IMR-90 (cell line): ENCODE results near the gene RGS3. TPM values are rescaled to one million over a fixed set of nuclear protein-coding genes. Genes with fewer than 3 reads are reported as not detected.

Source experiments
- ATAC-seq: fragments of 200-7000 bp; cut with Tn5 transposase; 2 replicates; pipeline ENCODE4 v1.9.1; 2020; ENCODE audit warnings: low read depth, mild to moderate bottlenecking, moderate library complexity
- BruUV-seq: library from RNA; stranded (reverse); fragments of 400-500 nt; replicated peaks from 2 replicates; lab custom pipeline; 2021; lab: Mats Ljungman, UMichigan
- CTCF ChIA-PET: fragments of 300-600 bp; formaldehyde crosslinking; extraction: SDS; loops from one replicate; lab custom pipeline; 2021; ENCODE audit warnings: antibody characterized with exemption; lab: Yijun Ruan, JAX
- POLR2A ChIA-PET: fragments of 300-600 bp; sonication (Branson Sonifier 250); formaldehyde crosslinking; loops from one replicate; lab custom pipeline; 2022; ENCODE audit warnings: antibody characterized with exemption; ENCODE audit not compliant: unreplicated experiment; lab: Charles Lee
- DNase-seq: peaks from one replicate; pipeline ENCODE4 v3.0.0; 2013
- H2AFZ ChIP-seq: replicated peaks from 2 replicates; pipeline ENCODE3; 2013; ENCODE audit warnings: low read length, mild to moderate bottlenecking; ENCODE audit not compliant: poor library complexity
- H2AK5ac ChIP-seq: 2 replicates; pipeline ENCODE4 v1.6.1; 2013; ENCODE audit warnings: low read depth, low read length, inconsistent platforms
- H2AK9ac ChIP-seq: replicated peaks from 2 replicates; pipeline ENCODE3; 2013; ENCODE audit warnings: mild to moderate bottlenecking, low read depth, low read length, moderate library complexity; ENCODE audit not compliant: poor library complexity
- H2BK120ac ChIP-seq: 2 replicates; pipeline ENCODE4 v1.6.1; 2013; ENCODE audit warnings: low read depth, low read length, inconsistent platforms
- H2BK15ac ChIP-seq: 3 replicates; pipeline ENCODE4 v1.6.1; 2013; ENCODE audit warnings: low read depth, low read length, inconsistent platforms
- H2BK20ac ChIP-seq: 2 replicates; pipeline ENCODE4 v1.6.1; 2013; ENCODE audit warnings: low read depth, mild to moderate bottlenecking, inconsistent platforms, low read length, moderate library complexity
- H2BK5ac ChIP-seq: 2 replicates; pipeline ENCODE4 v1.6.1; 2013; ENCODE audit warnings: mild to moderate bottlenecking, low read depth, low read length, inconsistent platforms; ENCODE audit not compliant: poor library complexity, severe bottlenecking
- H3K14ac ChIP-seq: replicated peaks from 2 replicates; pipeline ENCODE4 v1.6.1; 2013; ENCODE audit warnings: low read depth, low read length, inconsistent platforms
- H3K18ac ChIP-seq: 2 replicates; pipeline ENCODE4 v1.6.1; 2013; ENCODE audit warnings: low read depth, low read length, control low read depth
- H3K23ac ChIP-seq: 2 replicates; pipeline ENCODE4 v1.6.1; 2013; ENCODE audit warnings: low read depth, low read length, inconsistent platforms
- H3K27ac ChIP-seq: 2 replicates; pipeline ENCODE4 v1.5.1; 2013; ENCODE audit warnings: mild to moderate bottlenecking, control low read depth, low read length; ENCODE audit not compliant: insufficient read depth
- H3K27me3 ChIP-seq: 2 replicates; pipeline ENCODE4 v1.6.1; 2013; ENCODE audit warnings: low read length; ENCODE audit not compliant: control insufficient read depth, insufficient read depth
- H3K36me3 ChIP-seq: 2 replicates; pipeline ENCODE4 v1.6.1; 2013; ENCODE audit warnings: low read length, mixed read lengths; ENCODE audit not compliant: control insufficient read depth, insufficient read depth
- H3K4ac ChIP-seq: 2 replicates; pipeline ENCODE4 v1.6.1; 2013; ENCODE audit warnings: low read depth, low read length, inconsistent platforms
- H3K4me1 ChIP-seq: 2 replicates; pipeline ENCODE4 v1.6.1; 2013; ENCODE audit warnings: low read length, mixed read lengths; ENCODE audit not compliant: control insufficient read depth, insufficient read depth
- H3K4me2 ChIP-seq: 2 replicates; pipeline ENCODE4 v1.6.1; 2013; ENCODE audit warnings: low read depth, mild to moderate bottlenecking, control low read depth, low read length, moderate library complexity
- H3K4me3 ChIP-seq: 2 replicates; pipeline ENCODE4 v1.5.1; 2013; ENCODE audit warnings: low read depth, mild to moderate bottlenecking, control low read depth, low read length, moderate library complexity; ENCODE audit not compliant: insufficient read depth
- H3K56ac ChIP-seq: 2 replicates; pipeline ENCODE4 v1.6.1; 2013; ENCODE audit warnings: low read length, inconsistent platforms; ENCODE audit not compliant: insufficient read depth; ENCODE audit errors: extremely low read depth
- H3K79me1 ChIP-seq, 2 experiments: 2 replicates each; pipeline ENCODE4 v1.6.1; 2013; ENCODE audit warnings: low read length in 2 of 2, inconsistent platforms in 1 of 2, low read depth in 1 of 2
- H3K9ac ChIP-seq: 2 replicates; pipeline ENCODE4 v1.6.1; 2013; ENCODE audit warnings: low read depth, low read length, control low read depth
- H3K9me1 ChIP-seq: 2 replicates; pipeline ENCODE4 v1.6.1; 2013; ENCODE audit warnings: low read length, inconsistent platforms; ENCODE audit not compliant: insufficient read depth
- H3K9me3 ChIP-seq: 2 replicates; pipeline ENCODE4 v1.6.1; 2013; ENCODE audit warnings: low read length; ENCODE audit not compliant: control insufficient read depth, insufficient read depth
- H4K20me1 ChIP-seq: 2 replicates; pipeline ENCODE4 v1.6.1; 2013; ENCODE audit warnings: low read length, inconsistent platforms; ENCODE audit not compliant: insufficient read depth
- H4K5ac ChIP-seq: 2 replicates; pipeline ENCODE4 v1.6.1; 2013; ENCODE audit warnings: mild to moderate bottlenecking, low read depth, low read length, control low read depth
- H4K8ac ChIP-seq, 2 experiments: 2 replicates each; pipeline ENCODE4 v1.6.1; 2013; ENCODE audit warnings: low read depth in 2 of 2, low read length in 2 of 2, control low read depth in 1 of 2, inconsistent platforms in 1 of 2
- H4K91ac ChIP-seq: 2 replicates; pipeline ENCODE4 v1.6.1; 2013; ENCODE audit warnings: low read depth, low read length, inconsistent platforms; ENCODE audit not compliant: insufficient read depth
- BHLHE40 ChIP-seq: fragments of 150-350 bp; IDR thresholded peaks from 2 replicates; pipeline ENCODE4 v1.6.1; 2016; ENCODE audit warnings: mild to moderate bottlenecking, low read depth, low read length
- CEBPB ChIP-seq: IDR thresholded peaks from 2 replicates; pipeline ENCODE4 v1.6.1; 2012; ENCODE audit warnings: low read depth, low read length, improper control_type of control experiment
- CHD1 ChIP-seq: IDR thresholded peaks from 2 replicates; pipeline ENCODE4 v1.6.1; 2012; ENCODE audit warnings: low read depth, low read length, improper control_type of control experiment
- CTCF ChIP-seq: conservative IDR thresholded peaks from 2 replicates; pipeline ENCODE4 v1.5.1; 2012; ENCODE audit warnings: mild to moderate bottlenecking, low read depth, low read length, improper control_type of control experiment
- FOS ChIP-seq: fragments of 150-350 bp; IDR thresholded peaks from 2 replicates; pipeline ENCODE4 v1.6.1; 2016; ENCODE audit warnings: low read depth, low read length
- MAFK ChIP-seq: IDR thresholded peaks from 2 replicates; pipeline ENCODE4 v1.6.1; 2012; ENCODE audit warnings: low read depth, low read length, improper control_type of control experiment
- MAZ ChIP-seq: IDR thresholded peaks from 2 replicates; pipeline ENCODE4 v1.6.1; 2012; ENCODE audit warnings: low read depth, mild to moderate bottlenecking, low read length, improper control_type of control experiment, moderate library complexity, borderline replicate concordance
- MXI1 ChIP-seq: IDR thresholded peaks from 2 replicates; pipeline ENCODE4 v1.6.1; 2012; ENCODE audit warnings: low read depth, mild to moderate bottlenecking, low read length, moderate library complexity, borderline replicate concordance
- NFE2L2 ChIP-seq: fragments of 150-350 bp; IDR thresholded peaks from 2 replicates; pipeline ENCODE4 v1.6.1; 2016; ENCODE audit warnings: low read depth, mild to moderate bottlenecking, low read length
- POLR2A ChIP-seq: IDR thresholded peaks from 2 replicates; pipeline ENCODE4 v1.6.1; 2012; ENCODE audit warnings: mild to moderate bottlenecking, low read depth, low read length
- RAD21 ChIP-seq: IDR thresholded peaks from 2 replicates; pipeline ENCODE4 v1.6.1; 2012; ENCODE audit warnings: low read length, improper control_type of control experiment
- RCOR1 ChIP-seq: IDR thresholded peaks from 2 replicates; pipeline ENCODE4 v1.6.1; 2012; ENCODE audit warnings: mild to moderate bottlenecking, low read length, improper control_type of control experiment; ENCODE audit not compliant: insufficient replicate concordance
- RFX5 ChIP-seq: IDR thresholded peaks from 2 replicates; pipeline ENCODE4 v1.8.0; 2012; ENCODE audit warnings: low read depth, mild to moderate bottlenecking, low read length, moderate library complexity
- SMC3 ChIP-seq: fragments of 150-350 bp; IDR thresholded peaks from 2 replicates; pipeline ENCODE4 v1.6.1; 2016; ENCODE audit warnings: low read depth, mild to moderate bottlenecking, antibody characterized with exemption, low read length, moderate library complexity
- USF2 ChIP-seq: fragments of 150-350 bp; IDR thresholded peaks from 2 replicates; pipeline ENCODE4 v1.6.1; 2017; ENCODE audit warnings: mild to moderate bottlenecking, antibody characterized with exemption, low read length, low read depth
- WGBS, 2 experiments: methylation state at CpG; one replicate each; pipeline versions ENCODE4 v1.1.5 to v1.1.7; 2013; ENCODE audit warnings: missing lambda C conversion rate in 2 of 2; ENCODE audit not compliant: insufficient read length in 1 of 2; ENCODE audit errors: extremely low coverage in 2 of 2; 5-methylcytosine and 5-hydroxymethylcytosine counted together
- dilution Hi-C: fragments of 300-500 bp; cut with HindIII; formaldehyde crosslinking; loops from one replicate; pipeline ENCODE4 v1.14.3; 2018; ENCODE audit warnings: low sequenced_read_pairs; ENCODE audit not compliant: unreplicated experiment
- in situ Hi-C: fragments of 300-500 bp; cut with MboI; formaldehyde crosslinking; loops from 3 replicates; pipeline ENCODE4 v1.14.3; 2019; ENCODE audit warnings: low sequenced_read_pairs, inconsistent platforms, mixed read lengths
- intact Hi-C: fragments of 100-400 bp; cut with micrococcal nuclease; formaldehyde crosslinking; loops from 2 replicates; pipeline ENCODE4 v1.10.0; 2022
- polyA plus RNA-seq, 3 experiments: library from polyadenylated mRNA; depleted of rRNA; stranded (reverse); fragments of >200 nt; gene quantifications; 2 replicates each; pipeline ENCODE4 v1.2.3, GENCODE V29; 2012; ENCODE audit warnings: low replicate concordance in 1 of 3
- total RNA-seq: library from RNA; depleted of rRNA; stranded (reverse); fragments of >200 nt; gene quantifications from 2 replicates; pipeline ENCODE4 v1.2.3, GENCODE V29; 2012
- TF ChIP-seq, protein P1 (sequence below): fragments of 150-350 bp; IDR thresholded peaks from 2 replicates; pipeline ENCODE4 v1.6.1; 2016; ENCODE audit warnings: low read depth, mild to moderate bottlenecking, low read length, moderate library complexity, borderline replicate concordance

Gene RGS3
- total and polyA plus RNA-seq, 2 of the 4 experiments (the other 2 are of a cell fraction) = 51.8 to 65.6 TPM

GRCh38 chr9:113444736-113445135 is 18.8 kb upstream of the RGS3 start:
- no peak overlapping the region for H3K4me2 ChIP-seq
- TF ChIP-seq, protein P1, sequence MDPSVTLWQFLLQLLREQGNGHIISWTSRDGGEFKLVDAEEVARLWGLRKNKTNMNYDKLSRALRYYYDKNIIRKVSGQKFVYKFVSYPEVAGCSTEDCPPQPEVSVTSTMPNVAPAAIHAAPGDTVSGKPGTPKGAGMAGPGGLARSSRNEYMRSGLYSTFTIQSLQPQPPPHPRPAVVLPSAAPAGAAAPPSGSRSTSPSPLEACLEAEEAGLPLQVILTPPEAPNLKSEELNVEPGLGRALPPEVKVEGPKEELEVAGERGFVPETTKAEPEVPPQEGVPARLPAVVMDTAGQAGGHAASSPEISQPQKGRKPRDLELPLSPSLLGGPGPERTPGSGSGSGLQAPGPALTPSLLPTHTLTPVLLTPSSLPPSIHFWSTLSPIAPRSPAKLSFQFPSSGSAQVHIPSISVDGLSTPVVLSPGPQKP = no peak
- TF ChIP-seq RCOR1 = no peak
- no peak for TF ChIP-seq BHLHE40
- no peak for TF ChIP-seq MAFK
- no peak for TF ChIP-seq RFX5
- no peak for TF ChIP-seq FOS
- no peak for TF ChIP-seq MAZ
- TF ChIP-seq SMC3 = no peak
- TF ChIP-seq USF2 = no peak
- no peak for TF ChIP-seq CHD1
- TF ChIP-seq CTCF = no peak
- TF ChIP-seq CEBPB = no peak
- no peak for TF ChIP-seq NFE2L2
- TF ChIP-seq RAD21 = no peak
- no peak for TF ChIP-seq POLR2A
- TF ChIP-seq MXI1 = no peak
- H3K9ac ChIP-seq = no peak overlapping the region
- no peak overlapping the region for H3K27ac ChIP-seq
- no peak overlapping the region for H3K23ac ChIP-seq
- in situ Hi-C loops = loop anchor here (5.0 kb wide), 1 partner anchor 213 kb away; no protein-coding TSS in a partner anchor
- no peak overlapping the region for H4K5ac ChIP-seq
- no peaks in the 10 kb centered on the region for H3K79me1 ChIP-seq
- no peaks in the 10 kb centered on the region for H3K36me3 ChIP-seq
- DNase-seq = no peak
- no peak overlapping the region for H3K56ac ChIP-seq
- no peak overlapping the region for H2BK120ac ChIP-seq
- intact Hi-C loops = no loop called here
- H3K18ac ChIP-seq = no peak overlapping the region
- H3K9me3 ChIP-seq = no peaks in the 10 kb centered on the region
- dilution Hi-C loops = no loop called here
- no peaks in the 10 kb centered on the region for H4K20me1 ChIP-seq
- H3K4me3 ChIP-seq = no peak overlapping the region
- no peak overlapping the region for H2BK15ac ChIP-seq
- H2AK5ac ChIP-seq = no peak overlapping the region
- no peak overlapping the region for H2BK5ac ChIP-seq
- BruUV-seq = no TSS peak
- H2AK9ac ChIP-seq = no peak overlapping the region
- H4K91ac ChIP-seq = no peak overlapping the region; the same call in 1 of the 2 replicates
- CTCF ChIA-PET = no interaction called here
- no peak for ATAC-seq
- no CpG with 5 or more reads among the region's 2 CpGs for WGBS, 2 experiments
- POLR2A ChIA-PET = no interaction called here
- H3K27me3 ChIP-seq = no peaks in the 10 kb centered on the region
- no peak overlapping the region for H4K8ac ChIP-seq
- H3K4ac ChIP-seq = no peak overlapping the region
- no peaks in the 10 kb centered on the region for H3K4me1 ChIP-seq
- no peak overlapping the region for H2BK20ac ChIP-seq
- H2AFZ ChIP-seq = peak overlapping the region; percentile 21
- no peaks in the 10 kb centered on the region for H3K9me1 ChIP-seq
- H3K14ac ChIP-seq = no peak overlapping the region
